Activated T-cell treated with anti-CD3 and anti-CD28 coated beads, Interleukin-2, amount 50 U/mL, for 48 hours (primary cell): ENCODE measurements around the gene CEP164.
"Not testable (repeated sequence)": the region's sequence is repeated elsewhere in the genome, so short reads cannot be mapped to it uniquely, and the experiment has no call there.

ENCODE experiments used
- DNase-seq, 2 experiments: peaks; one replicate each; pipeline ENCODE4 v3.0.0-alpha.2; 2020

The CEP164 gene

DNA sequence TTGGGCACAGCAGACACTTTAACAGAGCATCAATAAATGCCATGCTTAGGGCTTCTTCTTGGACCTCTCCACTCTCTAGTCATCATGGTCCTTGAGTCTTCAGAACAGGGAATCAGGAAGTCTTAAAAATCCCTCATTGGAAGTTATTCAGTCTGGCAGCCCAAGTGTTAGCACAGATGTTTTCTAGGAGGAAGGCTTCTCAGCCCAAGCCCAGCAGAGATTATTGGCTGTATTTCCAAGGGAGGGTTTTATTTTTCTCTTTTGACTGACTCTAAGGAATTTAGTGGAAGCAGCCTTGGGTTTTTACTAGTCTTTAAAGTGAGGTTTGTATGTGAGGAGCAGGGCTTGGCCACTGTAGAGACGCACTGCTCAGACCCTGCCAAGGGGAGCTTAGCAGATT is 41.9 kb downstream of the CEP164 start:
- no peak for DNase-seq

DNA sequence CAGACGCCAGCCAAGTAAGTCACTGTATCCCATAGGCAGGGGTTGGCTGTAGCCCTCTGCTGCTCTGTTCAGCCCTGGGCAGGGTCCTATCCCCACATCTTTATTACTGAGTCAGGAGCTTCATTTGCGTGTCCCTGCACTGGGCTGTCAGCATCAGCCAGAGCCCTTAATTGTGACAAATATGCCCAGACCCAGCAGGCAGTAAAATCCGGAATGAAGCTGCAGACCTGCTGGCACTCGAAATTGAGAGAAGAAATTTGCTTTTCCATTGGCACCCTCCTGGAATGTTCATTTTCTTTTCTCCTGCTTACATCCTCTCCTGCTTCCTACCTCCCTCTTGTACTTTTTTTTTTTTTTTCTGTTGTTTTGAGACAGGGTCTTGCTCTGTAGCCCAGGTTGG is 43.8 kb downstream of the CEP164 start:
- no peak for DNase-seq

- no peak for DNase-seq
Observed at GRCh38 chr11:117374316-117375055, 46.8 kb downstream of the CEP164 start.

GRCh38 chr11:117375960-117376359 is 48.3 kb downstream of the CEP164 start:
- DNase-seq = no peak

GRCh38 chr11:117376517-117376916 is 48.9 kb downstream of the CEP164 start:
- DNase-seq = no peak

DNA sequence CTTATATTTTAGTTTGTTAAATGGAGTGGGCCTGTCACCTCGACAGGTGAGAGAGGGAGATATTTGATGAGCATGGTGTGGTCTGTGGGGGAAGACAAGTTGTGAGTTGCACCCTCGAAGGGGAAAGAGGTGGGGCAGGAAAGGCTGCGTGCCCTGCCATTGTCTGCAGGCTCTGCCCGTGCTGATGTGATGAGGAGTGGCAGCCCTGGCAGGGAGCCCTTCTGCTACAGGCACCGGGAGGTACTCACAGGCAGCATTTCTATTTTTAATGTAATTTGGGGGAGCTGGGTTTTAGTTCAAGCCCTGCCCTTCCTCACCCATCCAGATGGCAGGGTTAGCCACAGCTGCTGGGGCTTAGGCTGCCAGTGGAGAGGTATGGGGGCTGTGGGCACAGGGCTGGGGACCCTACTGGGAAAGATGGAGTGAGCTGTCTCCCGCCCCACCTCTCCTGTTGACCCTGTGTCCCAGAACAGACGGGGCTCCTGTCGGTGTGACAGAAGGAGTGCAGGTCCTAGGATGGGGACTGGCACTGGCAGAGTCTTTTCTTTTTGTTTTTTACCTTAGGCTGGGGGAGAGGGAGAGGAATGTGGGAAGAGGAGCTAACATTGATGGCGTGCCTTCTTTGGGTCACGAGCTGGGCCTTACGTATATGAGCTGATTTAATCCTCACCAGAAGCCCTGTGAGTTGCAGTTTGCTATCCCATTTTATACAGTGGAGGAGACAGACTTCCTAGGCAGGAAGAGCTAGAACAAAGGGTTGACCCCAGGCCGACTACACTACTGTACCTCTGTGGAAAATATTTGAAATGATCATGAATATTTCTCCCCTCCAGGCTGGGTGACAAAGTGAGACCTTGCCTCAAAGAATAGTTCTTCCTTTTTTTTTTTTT is 51.6 kb downstream of the CEP164 start:
- no peak for DNase-seq

- no peak for DNase-seq
Observed at GRCh38 chr11:117380676-117381075, 53.0 kb downstream of the CEP164 start.

- no peak for DNase-seq
Observed at GRCh38 chr11:117381481-117382387, 54.1 kb downstream of the CEP164 start.

DNA sequence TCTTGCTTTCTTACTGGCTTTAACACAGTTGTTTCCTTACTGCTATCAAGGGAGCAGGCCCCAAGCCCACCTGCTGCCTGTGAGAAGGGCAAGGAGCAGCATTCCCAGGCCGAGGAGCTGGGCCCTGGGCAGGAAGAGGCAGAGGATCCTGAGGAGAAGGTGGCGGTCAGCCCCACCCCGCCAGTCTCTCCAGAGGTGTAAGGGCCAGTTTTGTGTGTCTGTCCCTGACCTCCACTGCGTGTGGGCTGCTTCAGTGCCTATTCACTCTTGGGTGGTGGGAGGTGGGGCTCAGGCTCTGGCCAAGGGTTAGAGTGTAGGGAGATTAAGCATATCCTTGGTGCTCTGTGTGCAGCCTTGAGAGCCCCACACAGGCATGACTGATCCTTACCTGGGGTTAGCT is 55.1 kb downstream of the CEP164 start:
- DNase-seq = no peak

GRCh38 chr11:117384045-117384444 is 56.4 kb downstream of the CEP164 start:
- DNase-seq = no peak

DNA sequence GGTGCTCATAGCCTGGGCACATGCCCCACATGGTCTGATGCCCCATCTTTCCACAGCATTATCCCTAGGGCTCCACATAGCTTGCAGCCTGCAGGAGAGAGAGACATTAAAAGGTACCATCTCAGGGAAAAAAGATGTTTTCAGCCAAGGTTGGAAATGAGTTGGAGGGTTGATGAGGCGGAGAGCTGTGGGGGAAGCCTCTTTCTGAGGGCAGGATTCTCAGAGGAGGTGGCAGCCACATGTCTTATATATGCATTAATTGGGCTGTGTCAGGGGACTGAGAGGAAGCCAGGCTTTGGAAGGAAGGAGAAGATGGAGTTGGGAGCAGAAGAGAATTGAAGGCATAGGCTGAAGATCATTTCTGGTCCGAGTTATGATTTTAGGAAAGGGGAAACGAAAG is 57.8 kb downstream of the CEP164 start:
- DNase-seq = no peak

DNA sequence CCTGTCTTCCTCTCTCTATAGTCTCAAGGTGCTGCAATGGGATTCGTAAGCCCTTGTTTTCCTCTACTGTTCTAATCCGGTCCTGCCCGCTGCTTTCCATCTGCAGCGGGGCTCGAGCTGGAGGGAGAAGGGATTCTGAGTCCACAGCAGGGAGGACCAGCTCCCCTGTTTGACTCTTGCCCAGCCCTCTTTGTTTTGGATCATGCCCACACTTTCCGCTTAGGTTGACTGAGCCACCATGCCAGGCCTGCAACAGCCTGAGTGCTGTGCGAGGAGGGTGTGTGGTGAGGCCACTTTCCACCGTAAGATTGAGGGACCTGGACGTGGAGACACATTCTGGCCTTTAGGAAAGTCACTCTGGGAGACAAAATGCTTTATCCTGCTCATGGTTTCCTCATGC is 58.3 kb downstream of the CEP164 start:
- DNase-seq = no peak

GRCh38 chr11:117387992-117388755 is 60.5 kb downstream of the CEP164 start:
- no peak for DNase-seq

- no peak for DNase-seq
Observed at GRCh38 chr11:117390743-117391142, 63.1 kb downstream of the CEP164 start.

DNA sequence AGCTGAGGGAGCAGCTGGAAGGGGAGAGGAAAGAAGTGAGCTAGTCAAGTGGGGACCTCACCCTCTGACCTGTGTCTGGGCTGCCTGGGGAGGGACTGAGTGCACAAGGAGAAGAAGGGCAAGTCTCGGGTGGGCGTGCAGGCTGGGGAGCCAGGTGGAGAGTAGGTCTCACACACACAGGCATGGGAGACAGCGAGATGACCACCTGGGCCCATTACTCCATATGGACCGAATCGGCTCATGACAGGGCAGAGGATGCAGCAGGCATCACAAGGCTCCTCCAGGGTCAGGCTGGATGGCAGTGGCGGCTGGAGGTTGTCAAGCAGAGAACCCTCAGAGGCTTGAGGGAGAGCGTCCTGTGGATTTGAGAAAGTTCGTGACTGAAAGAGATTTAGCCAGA is 63.5 kb downstream of the CEP164 start:
- DNase-seq = no peak

GRCh38 chr11:117392001-117392690 is 64.5 kb downstream of the CEP164 start:
- DNase-seq = no peak

GRCh38 chr11:117392979-117393378 is 65.3 kb downstream of the CEP164 start:
- no peak for DNase-seq

DNA sequence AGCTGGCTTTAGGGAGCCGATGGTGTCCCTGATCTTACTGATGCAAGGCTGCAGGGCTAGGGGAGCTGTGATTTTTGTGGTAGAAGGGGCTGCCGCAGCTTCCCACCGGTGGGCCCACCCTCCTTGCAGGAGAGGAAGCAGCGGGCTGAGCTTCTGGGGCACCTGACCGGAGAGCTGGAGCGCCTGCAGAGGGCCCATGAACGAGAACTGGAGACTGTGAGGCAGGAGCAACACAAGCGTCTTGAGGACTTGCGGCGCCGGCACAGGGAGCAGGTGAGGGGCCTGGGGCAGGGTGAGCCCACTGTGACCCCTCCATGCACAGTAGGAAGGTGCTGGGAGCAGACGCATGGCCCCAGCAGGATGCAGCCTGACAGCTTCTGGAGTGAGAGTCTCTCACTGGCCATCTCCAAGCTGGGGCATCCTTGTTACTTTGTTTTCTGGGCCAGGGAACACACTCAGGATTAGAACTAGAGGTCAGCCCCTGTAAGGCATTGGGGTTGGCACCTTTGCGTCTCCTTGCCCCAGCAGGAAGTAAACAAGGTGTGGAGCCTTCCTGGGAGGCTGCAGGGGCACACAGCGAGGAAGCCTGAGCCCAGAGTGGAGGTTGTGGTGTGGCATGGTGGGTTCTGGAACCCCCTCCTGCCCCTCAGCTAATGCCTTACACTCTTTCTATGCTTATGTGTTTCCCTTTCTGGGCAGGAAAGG is 66.7 kb downstream of the CEP164 start:
- no peak for DNase-seq

DNA sequence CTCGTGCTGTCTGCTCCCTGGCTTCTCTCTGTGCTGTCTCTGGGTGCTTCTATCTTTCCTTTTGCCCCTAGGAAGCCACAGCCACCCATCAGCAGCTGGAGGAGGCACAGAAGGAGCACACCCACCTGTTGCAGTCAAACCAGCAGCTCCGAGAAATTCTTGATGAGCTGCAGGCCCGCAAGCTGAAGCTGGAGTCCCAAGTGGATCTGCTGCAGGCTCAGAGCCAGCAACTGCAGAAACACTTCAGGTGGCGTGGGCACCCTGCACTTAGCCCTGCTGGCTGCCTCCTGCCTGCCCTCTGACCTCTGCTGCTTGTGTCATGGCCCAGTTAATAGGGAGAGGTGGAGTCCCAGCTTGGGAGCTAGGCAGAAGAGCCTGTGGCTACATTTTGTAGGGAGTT is 67.8 kb downstream of the CEP164 start:
- DNase-seq = no peak

DNA sequence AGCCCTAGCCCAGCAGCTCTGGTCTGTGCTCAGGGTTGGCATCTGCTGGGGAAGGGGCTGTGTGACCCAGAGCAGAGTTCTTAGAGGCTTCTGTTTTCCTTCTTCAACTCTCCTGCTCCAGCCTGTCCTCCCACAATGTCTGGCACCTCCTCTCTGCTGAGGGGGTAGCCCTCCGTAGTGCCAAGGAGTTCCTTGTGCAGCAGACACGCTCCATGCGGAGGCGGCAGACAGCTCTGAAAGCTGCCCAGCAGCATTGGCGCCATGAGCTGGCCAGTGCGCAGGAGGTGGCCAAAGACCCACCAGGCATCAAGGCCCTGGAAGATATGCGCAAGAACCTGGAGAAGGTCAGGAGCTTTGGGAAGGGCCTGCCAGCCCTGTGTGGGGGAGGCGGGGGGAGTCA is 69.3 kb downstream of the CEP164 start:
- no peak for DNase-seq

DNA sequence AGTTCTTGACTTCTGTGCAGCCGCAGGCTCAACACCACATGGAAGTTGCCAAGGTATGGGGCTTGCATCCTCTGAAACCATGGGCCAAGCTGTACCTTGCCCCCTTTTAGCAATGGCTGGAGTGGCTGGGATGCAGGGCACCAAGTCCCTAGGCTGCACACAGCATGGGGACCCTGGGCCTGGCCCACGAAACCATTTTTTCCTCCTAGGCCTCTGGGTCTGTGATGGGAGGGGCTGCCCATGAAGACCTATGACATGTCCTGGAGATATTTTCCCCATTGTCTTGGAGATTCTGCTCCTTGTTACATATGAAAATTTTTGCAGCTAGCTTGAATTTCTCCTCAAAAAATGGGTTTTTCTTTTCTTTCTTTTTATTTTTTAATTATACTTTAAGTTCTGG is 71.0 kb downstream of the CEP164 start:
- DNase-seq = not testable (repeated sequence)
